Karpas-422 (cell line): ENCODE results near the gene ERAL1. TPM values are rescaled to one million over a fixed set of nuclear protein-coding genes. Genes with fewer than 3 reads are reported as not detected.

Experiments
- DNase-seq: peaks from one replicate; pipeline ENCODE4 v3.0.0-alpha.2; 2015
- H2AFZ ChIP-seq: fragments of 200-600 bp; sonication (generic); 2 replicates; pipeline ENCODE4 v1.6.1; 2014; ENCODE audit warnings: antibody characterized with exemption, low read length, mixed read lengths
- H3K27ac ChIP-seq: fragments of 200-600 bp; sonication (generic); 2 replicates; pipeline ENCODE4 v1.5.1; 2014; ENCODE audit warnings: mild to moderate bottlenecking, low read length, moderate library complexity
- H3K27me3 ChIP-seq: fragments of 200-600 bp; sonication (generic); 2 replicates; pipeline ENCODE4 v1.6.1; 2014; ENCODE audit warnings: low read length, mixed read lengths
- H3K36me3 ChIP-seq: fragments of 200-600 bp; sonication (generic); 2 replicates; pipeline ENCODE4 v1.6.1; 2014; ENCODE audit warnings: low read length, mixed read lengths; ENCODE audit not compliant: insufficient read depth
- H3K4me1 ChIP-seq: fragments of 200-600 bp; sonication (generic); 2 replicates; pipeline ENCODE4 v1.6.1; 2014; ENCODE audit warnings: mild to moderate bottlenecking, low read length, mixed read lengths
- H3K4me2 ChIP-seq: fragments of 200-600 bp; sonication (generic); 2 replicates; pipeline ENCODE4 v1.6.1; 2014; ENCODE audit warnings: low read length, low read depth, mild to moderate bottlenecking; ENCODE audit not compliant: poor library complexity, severe bottlenecking
- H3K4me3 ChIP-seq: fragments of 200-600 bp; sonication (generic); 2 replicates; pipeline ENCODE4 v1.5.1; 2014; ENCODE audit warnings: mild to moderate bottlenecking, antibody characterized with exemption, low read length, mixed read lengths
- H3K79me2 ChIP-seq: fragments of 200-600 bp; sonication (generic); 2 replicates; pipeline ENCODE4 v1.6.1; 2014; ENCODE audit warnings: mild to moderate bottlenecking, low read length, mixed read lengths
- H3K9ac ChIP-seq: fragments of 200-600 bp; sonication (generic); 2 replicates; pipeline ENCODE4 v1.6.0; 2014; ENCODE audit warnings: low read length
- H3K9me2 ChIP-seq: fragments of 200-600 bp; sonication (generic), shearing (Covaris generic); replicated peaks from 2 replicates; pipeline ENCODE4 v1.6.0; 2014; ENCODE audit warnings: mild to moderate bottlenecking, low read length, moderate library complexity; ENCODE audit not compliant: insufficient read depth
- H3K9me3 ChIP-seq: fragments of 300-700, 200-600 bp; sonication (generic); 2 replicates; pipeline ENCODE4 v1.6.1; 2014; ENCODE audit warnings: low read length, mixed read lengths
- H4K20me1 ChIP-seq: fragments of 200-600 bp; sonication (generic); 2 replicates; pipeline ENCODE4 v1.6.1; 2014; ENCODE audit warnings: mild to moderate bottlenecking, antibody characterized with exemption, low read length, low read depth; ENCODE audit not compliant: insufficient read depth
- total RNA-seq: library from RNA; depleted of rRNA; stranded (reverse); fragments of >200 nt; shearing (Covaris generic); gene quantifications from 2 replicates; pipeline ENCODE4 v1.2.3, GENCODE V29; 2014; ENCODE audit warnings: low replicate concordance; rRNA removed

ERAL1 gene
- 19.5 and 46.2 TPM in 2 replicates for total RNA-seq

DNA sequence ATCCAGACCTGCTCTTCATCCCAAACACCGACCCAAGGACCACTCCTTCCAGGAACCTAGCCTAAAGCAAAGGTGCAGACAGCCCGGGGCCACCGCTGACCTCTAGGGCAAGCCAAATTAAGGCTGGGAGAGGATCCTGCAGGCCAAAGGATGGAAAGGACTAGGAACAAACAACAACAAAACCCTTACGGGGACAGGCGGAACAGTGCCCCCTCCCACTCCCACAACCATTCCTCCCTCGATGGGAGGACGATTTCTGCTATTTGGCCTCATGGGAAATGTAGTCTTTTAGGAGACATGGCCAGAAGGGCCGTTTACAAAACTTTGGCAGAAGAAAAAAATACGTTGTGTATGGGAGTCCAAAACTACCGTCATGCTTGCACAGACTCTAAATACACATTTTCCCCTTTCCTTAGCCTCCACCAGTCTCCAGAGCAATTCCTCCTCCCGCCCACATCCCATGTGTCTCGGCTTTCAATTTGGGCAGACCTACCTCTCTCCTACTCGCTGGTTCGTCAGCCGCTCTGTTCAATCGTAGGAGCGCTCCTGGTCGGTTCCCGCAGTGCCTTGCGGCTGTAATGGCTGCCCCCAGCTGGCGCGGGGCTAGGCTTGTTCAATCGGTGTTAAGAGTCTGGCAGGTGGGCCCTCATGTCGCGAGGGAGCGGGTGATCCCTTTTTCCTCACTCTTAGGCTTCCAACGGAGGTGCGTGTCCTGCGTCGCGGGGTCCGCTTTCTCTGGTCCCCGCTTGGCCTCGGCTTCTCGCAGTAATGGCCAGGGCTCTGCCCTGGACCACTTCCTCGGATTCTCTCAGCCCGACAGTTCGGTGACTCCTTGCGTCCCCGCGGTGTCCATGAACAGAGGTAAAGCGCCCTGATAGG lies at the start of gene ERAL1:
Gene ERAL1, plus strand, starts transcription at position 560 of the 879 bp plus-strand sequence. Its CDS starts 19 bp downstream, at position 579.
- peak; percentile 95 for DNase-seq
- H2AFZ ChIP-seq = peak within 1 kb of the TSS; percentile 98
- peaks cover 17% of the 10 kb centered on the region for H3K4me1 ChIP-seq
- H3K9ac ChIP-seq = peak within 1 kb of the TSS; percentile 74
- H4K20me1 ChIP-seq = no peaks in the 10 kb centered on the region
- peaks cover 10% of the 10 kb centered on the region; the same call in 1 of the 2 replicates for H3K36me3 ChIP-seq
- H3K9me3 ChIP-seq = no peaks in the 10 kb centered on the region
- peaks cover 15% of the 10 kb centered on the region for H3K79me2 ChIP-seq
- H3K27ac ChIP-seq = no peak within 1 kb of the TSS
- peak within 1 kb of the TSS; percentile 80 for H3K4me3 ChIP-seq
- H3K4me2 ChIP-seq = peak within 1 kb of the TSS; percentile 96
- H3K9me2 ChIP-seq = no peaks in the 10 kb centered on the region
- no peaks in the 10 kb centered on the region for H3K27me3 ChIP-seq

GRCh38 chr17:28807925-28808634 lies 46.7 kb upstream of the ERAL1 start:
- Histone ChIP-seq H3K4me3 (peak overlapping the region; percentile 77; the same call in 1 of the 2 replicates), H3K36me3 (0 out of 2 replicates have a peak, but pooled peaks cover 8% of the 10 kb centered on the region), H3K4me1 (peaks cover 40% of the 10 kb centered on the region), H4K20me1 (no peaks in the 10 kb centered on the region), H3K27me3 (no peaks in the 10 kb centered on the region), H3K9me2 (no peaks in the 10 kb centered on the region), H3K79me2 (peaks cover 87% of the 10 kb centered on the region), H3K9me3 (no peaks in the 10 kb centered on the region), H3K4me2 (peak overlapping the region; percentile 81), H2AFZ (no peak overlapping the region), H3K9ac (no peak overlapping the region), H3K27ac (peak overlapping the region; percentile 83)
- no peak for DNase-seq

DNA sequence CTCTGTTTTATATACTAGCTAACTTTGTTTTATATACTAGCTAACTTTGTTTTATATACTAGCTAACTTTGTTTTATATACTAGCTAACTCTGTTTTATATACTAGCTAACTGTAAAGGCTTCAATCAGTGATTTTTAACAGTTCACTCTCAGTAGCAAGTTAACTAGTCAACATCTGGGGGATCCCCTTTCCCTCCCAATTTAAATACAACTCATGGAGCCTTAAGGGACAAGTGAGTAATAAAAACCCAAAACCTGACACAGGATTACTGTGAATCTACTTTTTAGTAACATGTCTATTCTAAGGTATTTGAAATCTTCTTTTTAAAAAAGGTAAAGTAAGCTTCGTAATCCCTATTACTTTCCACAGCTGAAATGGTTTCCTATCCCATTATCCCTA lies 44.4 kb upstream of the ERAL1 start:
- peaks cover 80% of the 10 kb centered on the region for H3K79me2 ChIP-seq
- no peaks in the 10 kb centered on the region for H3K9me2 ChIP-seq
- no peaks in the 10 kb centered on the region for H3K9me3 ChIP-seq
- H3K27me3 ChIP-seq = no peaks in the 10 kb centered on the region
- H3K27ac ChIP-seq = peak overlapping the region; percentile 83
- 0 out of 2 replicates have a peak, but pooled peaks cover 8% of the 10 kb centered on the region for H3K36me3 ChIP-seq
- no peaks in the 10 kb centered on the region for H4K20me1 ChIP-seq
- peak overlapping the region; percentile 80 for H3K9ac ChIP-seq
- H3K4me3 ChIP-seq = peak overlapping the region; percentile 77
- H3K4me2 ChIP-seq = peak overlapping the region; percentile 81
- DNase-seq = no peak
- H3K4me1 ChIP-seq = peaks cover 49% of the 10 kb centered on the region
- no peak overlapping the region for H2AFZ ChIP-seq

DNA sequence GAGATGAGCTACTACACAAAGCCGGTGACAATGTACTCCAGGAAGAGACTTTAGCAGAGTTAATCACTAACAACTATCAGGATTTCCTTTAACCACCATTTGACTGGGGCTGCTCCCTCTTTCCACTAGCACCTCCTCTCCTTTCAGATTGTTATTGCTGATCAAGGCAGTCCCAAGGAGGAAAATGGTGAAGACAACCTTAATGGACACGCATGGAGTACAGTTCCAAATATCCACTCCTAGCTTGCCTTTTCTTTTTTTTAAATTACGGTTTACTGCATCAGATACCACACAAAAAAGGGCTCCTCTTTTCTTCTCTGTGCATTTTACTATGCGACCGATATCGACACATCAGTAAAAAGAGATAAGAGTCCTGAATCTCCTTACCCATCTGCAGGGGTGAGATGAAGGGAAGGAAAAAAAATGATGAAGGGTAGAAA lies 43.1 kb upstream of the ERAL1 start:
- 0 out of 2 replicates have a peak, but pooled peaks cover under 1% of the 10 kb centered on the region for H3K36me3 ChIP-seq
- no peaks in the 10 kb centered on the region for H4K20me1 ChIP-seq
- H3K4me2 ChIP-seq = peak overlapping the region; percentile 81
- H3K4me1 ChIP-seq = peaks cover 54% of the 10 kb centered on the region
- H3K27ac ChIP-seq = peak overlapping the region; percentile 83
- peak overlapping the region; percentile 80 for H3K9ac ChIP-seq
- H2AFZ ChIP-seq = no peak overlapping the region
- H3K27me3 ChIP-seq = no peaks in the 10 kb centered on the region
- H3K79me2 ChIP-seq = peaks cover 80% of the 10 kb centered on the region
- peak; percentile 50 for DNase-seq
- no peaks in the 10 kb centered on the region for H3K9me3 ChIP-seq
- no peaks in the 10 kb centered on the region for H3K9me2 ChIP-seq
- H3K4me3 ChIP-seq = peak overlapping the region; percentile 77

DNA sequence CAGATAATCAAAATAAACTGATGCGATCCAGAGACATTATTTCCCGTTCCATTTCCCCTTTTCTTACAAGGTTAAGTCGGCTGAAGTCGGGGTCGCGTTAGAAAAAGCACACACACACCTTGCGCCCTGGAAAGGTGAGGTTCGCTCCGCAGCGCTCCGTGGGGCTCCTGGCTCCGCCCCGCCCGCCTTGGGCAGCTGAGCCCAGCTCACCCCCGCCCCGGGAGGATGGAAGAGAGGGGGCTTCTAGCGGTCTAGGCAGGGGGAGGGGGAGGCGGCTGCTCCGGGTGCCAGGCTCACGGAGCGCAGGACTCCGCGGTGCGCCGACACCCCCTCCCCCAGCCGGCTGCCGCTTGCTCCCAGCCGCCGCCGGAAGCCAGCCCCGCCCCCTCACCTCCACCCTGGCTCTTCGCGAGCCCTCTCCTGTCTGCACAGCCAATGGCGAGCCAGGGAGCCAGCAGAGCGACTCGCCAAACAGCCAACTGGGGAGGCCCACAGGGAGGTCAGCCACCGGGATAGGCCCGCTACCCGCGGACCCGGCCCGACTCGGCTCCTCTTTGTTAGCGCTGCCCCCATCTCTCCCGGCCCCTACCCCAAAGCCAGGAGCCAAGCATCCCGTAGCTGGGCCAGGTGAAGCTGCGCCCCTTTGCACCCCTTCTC lies 42.6 kb upstream of the ERAL1 start:
- Histone ChIP-seq H3K79me2 (peaks cover 82% of the 10 kb centered on the region), H3K9me3 (no peaks in the 10 kb centered on the region), H3K27ac (peak overlapping the region; percentile 92), H2AFZ (0 out of 2 replicates have a peak overlapping the region, but pooled peaks have one; percentile 71), H3K9ac (peak overlapping the region; percentile 83), H3K36me3 (no peaks in the 10 kb centered on the region), H3K4me2 (peak overlapping the region; percentile 81), H3K9me2 (no peaks in the 10 kb centered on the region), H4K20me1 (no peaks in the 10 kb centered on the region), H3K4me1 (peaks cover 56% of the 10 kb centered on the region), H3K27me3 (no peaks in the 10 kb centered on the region), H3K4me3 (peak overlapping the region; percentile 77)
- DNase-seq = peak; percentile 99

DNA sequence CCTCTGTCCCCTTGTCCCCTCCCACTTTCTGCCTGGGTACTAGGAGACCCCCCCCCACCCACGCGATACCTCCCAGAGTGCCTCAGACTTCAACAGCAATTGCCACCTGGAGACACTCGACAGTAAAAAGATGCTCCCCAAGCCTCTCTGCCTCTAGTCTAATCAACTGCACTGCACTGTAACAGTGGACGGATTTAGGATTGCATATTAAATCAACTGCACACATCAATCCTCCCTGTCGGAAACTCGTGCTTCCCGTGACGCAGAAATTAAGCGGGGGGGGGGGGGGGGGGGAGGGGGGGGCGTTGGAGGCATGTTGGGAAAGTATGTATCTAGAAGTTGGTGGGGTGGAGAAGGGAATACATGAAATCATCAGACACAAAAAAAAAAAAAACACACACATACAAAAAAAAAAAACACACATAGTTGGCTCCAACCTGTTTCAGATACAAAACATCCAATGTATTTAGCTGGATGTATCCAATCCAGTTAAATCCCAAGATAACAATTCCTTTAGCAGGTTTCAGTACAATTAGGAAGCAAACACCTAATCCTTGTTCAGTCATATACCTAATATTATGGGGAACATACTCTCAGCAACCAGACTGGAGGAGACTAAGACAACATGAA lies 42.0 kb upstream of the ERAL1 start:
- H3K36me3 ChIP-seq = no peaks in the 10 kb centered on the region
- peaks cover 82% of the 10 kb centered on the region for H3K79me2 ChIP-seq
- peak overlapping the region; percentile 92 for H3K27ac ChIP-seq
- no peaks in the 10 kb centered on the region for H3K27me3 ChIP-seq
- no peaks in the 10 kb centered on the region for H3K9me2 ChIP-seq
- no peak for DNase-seq
- H4K20me1 ChIP-seq = no peaks in the 10 kb centered on the region
- H3K4me2 ChIP-seq = peak overlapping the region; percentile 81
- H3K4me1 ChIP-seq = peaks cover 56% of the 10 kb centered on the region
- 0 out of 2 replicates have a peak overlapping the region, but pooled peaks have one; percentile 71 for H2AFZ ChIP-seq
- H3K9ac ChIP-seq = peak overlapping the region; percentile 83
- no peaks in the 10 kb centered on the region for H3K9me3 ChIP-seq
- peak overlapping the region; percentile 77 for H3K4me3 ChIP-seq

GRCh38 chr17:28816540-28816939 lies 38.3 kb upstream of the ERAL1 start:
- H3K9me3 ChIP-seq = no peaks in the 10 kb centered on the region
- no peaks in the 10 kb centered on the region for H3K36me3 ChIP-seq
- DNase-seq = no peak
- no peak overlapping the region for H2AFZ ChIP-seq
- H3K27me3 ChIP-seq = no peaks in the 10 kb centered on the region
- peak overlapping the region; percentile 5 for H3K4me2 ChIP-seq
- peaks cover 73% of the 10 kb centered on the region for H3K79me2 ChIP-seq
- H3K9me2 ChIP-seq = no peaks in the 10 kb centered on the region
- H4K20me1 ChIP-seq = no peaks in the 10 kb centered on the region
- H3K4me3 ChIP-seq = no peak overlapping the region
- H3K27ac ChIP-seq = peak overlapping the region; percentile 52
- H3K9ac ChIP-seq = no peak overlapping the region; the same call in 1 of the 2 replicates
- H3K4me1 ChIP-seq = peaks cover 32% of the 10 kb centered on the region
